Lower leg skin (tissue), 4 donors: ENCODE results near the gene OR10J4. TPM values are rescaled to one million over a fixed set of nuclear protein-coding genes. Genes with fewer than 3 reads are reported as not detected.

ENCODE experiments used
- DNase-seq, 2 donors: peaks; one replicate each; pipeline ENCODE4 v3.0.0-alpha.2; 2019; ENCODE audit warnings: low spot score in 2 of 2
- H3K4me3 ChIP-seq: fragments of 200-600 bp; sonication (generic); 2 replicates; pipeline ENCODE4 v1.5.1; 2017; ENCODE audit warnings: mild to moderate bottlenecking, low read depth; ENCODE audit not compliant: poor library complexity, severe bottlenecking
- POLR2A ChIP-seq, 2 donors: fragments of 450-650 bp; IDR thresholded peaks; one replicate each; pipeline ENCODE4 v1.6.1; 2016 to 2017; ENCODE audit warnings: antibody characterized with exemption in 2 of 2, mild to moderate bottlenecking in 1 of 2, moderate library complexity in 1 of 2
- WGBS, 2 donors: methylation state at CpG; one replicate each; pipeline ENCODE4 v1.1.5; 2018; 5-methylcytosine and 5-hydroxymethylcytosine counted together
- intact Hi-C: fragments of 100-400 bp; cut with DNase I; formaldehyde crosslinking; loops from one replicate; pipeline ENCODE4 v1.15.0; 2023; ENCODE audit warnings: low total_unique reads
- total RNA-seq, 4 donors: library from RNA; depleted of rRNA; stranded (reverse); fragments of >200 nt; gene quantifications; one replicate each; pipeline ENCODE4 v1.1.0, GENCODE V29; 2016
- TF ChIP-seq, protein P1 (sequence below), 3 donors: fragments of 450-650 bp; IDR thresholded peaks; one replicate each; pipeline ENCODE4 v1.5.1; 2016; ENCODE audit warnings: antibody characterized with exemption in 3 of 3, mild to moderate bottlenecking in 3 of 3, moderate library complexity in 2 of 3

OR10J4 gene
- total RNA-seq, 4 donors from 2014 or later: not detected

DNA sequence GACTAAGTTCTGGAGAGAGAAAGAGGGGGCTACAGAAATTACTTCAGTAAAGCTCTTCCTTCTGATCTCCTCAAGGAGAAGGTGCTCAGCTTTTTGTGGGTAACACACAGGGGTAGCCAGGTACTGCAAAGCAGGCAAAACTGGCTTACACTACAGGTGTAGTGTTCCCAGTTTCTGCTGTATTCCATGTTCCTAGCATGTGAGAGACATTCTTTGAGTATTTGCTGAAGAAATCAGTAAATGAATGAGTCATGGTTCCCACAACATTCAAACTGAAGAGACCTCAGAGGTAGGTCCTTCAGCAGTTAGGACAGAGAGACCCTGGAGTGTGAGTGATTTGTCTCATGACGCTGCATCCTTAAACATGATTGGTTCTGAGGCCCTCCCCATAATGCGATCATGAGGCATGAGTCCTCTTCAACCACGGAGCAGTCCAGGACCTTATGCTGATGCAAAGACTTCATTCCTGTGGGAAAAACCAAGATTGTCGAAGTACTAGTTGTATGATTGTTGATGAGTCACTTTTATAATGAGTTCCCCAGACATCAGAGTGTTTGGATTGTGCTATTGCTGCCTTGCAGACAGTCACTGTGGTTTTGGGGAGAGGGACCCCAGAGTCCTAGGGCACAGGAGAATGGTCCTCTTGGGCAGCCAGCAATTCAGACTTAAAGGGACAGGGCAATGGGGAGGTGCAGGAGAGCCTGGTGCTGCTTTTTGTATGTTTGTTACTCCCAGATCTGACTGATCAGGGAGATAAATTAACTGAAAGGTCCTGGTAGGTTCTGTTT, 2.7 kb upstream of the OR10J4 start:
- TF ChIP-seq, protein P1, sequence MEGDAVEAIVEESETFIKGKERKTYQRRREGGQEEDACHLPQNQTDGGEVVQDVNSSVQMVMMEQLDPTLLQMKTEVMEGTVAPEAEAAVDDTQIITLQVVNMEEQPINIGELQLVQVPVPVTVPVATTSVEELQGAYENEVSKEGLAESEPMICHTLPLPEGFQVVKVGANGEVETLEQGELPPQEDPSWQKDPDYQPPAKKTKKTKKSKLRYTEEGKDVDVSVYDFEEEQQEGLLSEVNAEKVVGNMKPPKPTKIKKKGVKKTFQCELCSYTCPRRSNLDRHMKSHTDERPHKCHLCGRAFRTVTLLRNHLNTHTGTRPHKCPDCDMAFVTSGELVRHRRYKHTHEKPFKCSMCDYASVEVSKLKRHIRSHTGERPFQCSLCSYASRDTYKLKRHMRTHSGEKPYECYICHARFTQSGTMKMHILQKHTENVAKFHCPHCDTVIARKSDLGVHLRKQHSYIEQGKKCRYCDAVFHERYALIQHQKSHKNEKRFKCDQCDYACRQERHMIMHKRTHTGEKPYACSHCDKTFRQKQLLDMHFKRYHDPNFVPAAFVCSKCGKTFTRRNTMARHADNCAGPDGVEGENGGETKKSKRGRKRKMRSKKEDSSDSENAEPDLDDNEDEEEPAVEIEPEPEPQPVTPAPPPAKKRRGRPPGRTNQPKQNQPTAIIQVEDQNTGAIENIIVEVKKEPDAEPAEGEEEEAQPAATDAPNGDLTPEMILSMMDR (IDR thresholded peaks at IDR 0.05): no peak
- TF ChIP-seq POLR2A (IDR thresholded peaks at IDR 0.05): no peak
- DNase-seq: no peak
- 80 to 93% methylated on average over 4 of the region's 4 CpGs for WGBS, 2 donors
- H3K4me3 ChIP-seq: no peak overlapping the region
- intact Hi-C loops: no loop called here

DNA sequence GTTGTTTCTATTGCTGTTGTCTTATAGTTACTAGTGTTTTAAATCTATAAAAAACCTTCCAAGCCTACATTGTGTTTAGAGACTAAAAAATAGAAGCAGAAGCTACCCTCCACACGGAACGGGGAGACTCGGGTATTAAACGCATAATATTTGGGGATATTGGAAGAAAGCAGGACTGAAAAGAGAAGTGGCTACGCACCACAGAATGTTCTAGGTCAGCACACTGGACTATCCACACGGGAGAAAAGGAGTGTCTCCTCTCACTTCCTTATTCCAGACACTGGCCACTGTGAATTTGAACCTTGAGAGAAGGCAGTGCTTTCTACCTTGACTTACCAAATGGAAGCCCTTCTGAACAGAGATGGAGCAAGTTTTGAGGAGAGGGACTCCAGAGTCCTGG, 1.0 kb upstream of the OR10J4 start:
- no peak for DNase-seq
- H3K4me3 ChIP-seq: no peak overlapping the region
- 76 to 81% methylated on average over 6 of the region's 6 CpGs for WGBS, 2 donors
- TF ChIP-seq POLR2A (IDR thresholded peaks at IDR 0.05): no peak
- TF ChIP-seq, protein P1 (IDR thresholded peaks at IDR 0.05): no peak
- intact Hi-C loops: no loop called here

DNA sequence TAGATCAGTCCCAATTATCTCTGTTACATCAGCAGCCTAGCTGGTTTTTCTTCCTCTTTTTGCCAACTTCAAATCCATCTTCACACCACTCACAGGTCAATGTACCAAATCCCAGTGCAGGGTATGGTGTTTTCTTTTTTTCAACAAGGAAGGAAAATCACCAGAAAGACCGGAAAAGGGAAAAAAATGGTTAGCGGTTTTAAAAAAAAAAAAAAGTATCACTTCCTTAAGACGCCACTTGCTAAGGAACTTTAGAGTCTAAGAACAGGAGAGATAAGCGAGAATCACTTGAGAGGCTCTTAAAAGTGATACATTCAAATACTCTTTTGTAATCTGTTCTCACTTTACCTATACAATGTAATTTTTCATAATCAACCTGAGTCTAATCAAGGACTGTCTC, 4.5 kb downstream of the OR10J4 start:
- no peak for DNase-seq
- no peak overlapping the region for H3K4me3 ChIP-seq
- TF ChIP-seq, protein P1 (IDR thresholded peaks at IDR 0.05): no peak
- TF ChIP-seq POLR2A (IDR thresholded peaks at IDR 0.05): no peak
- intact Hi-C loops: no loop called here
- WGBS, 2 donors: 48 to 77% methylated on average over 4 of the region's 4 CpGs

DNA sequence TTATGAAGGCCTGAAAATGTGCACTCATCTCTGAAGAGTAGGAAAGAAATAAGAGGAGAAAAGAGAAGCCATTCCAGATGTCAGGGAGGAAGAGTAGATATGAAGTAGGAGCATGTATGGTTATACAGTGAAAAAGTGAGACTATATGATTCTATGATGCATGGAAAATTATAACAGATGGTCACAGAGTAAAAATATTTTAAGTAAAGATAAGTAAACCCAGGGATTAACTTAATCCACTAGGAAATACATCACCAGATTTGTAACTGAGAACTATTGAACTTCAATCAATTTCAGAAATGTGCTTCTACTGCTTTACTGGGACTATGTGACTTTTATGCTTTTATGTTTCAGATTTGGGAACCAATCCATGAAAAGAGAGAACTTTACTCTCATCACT, 7.4 kb downstream of the OR10J4 start, which contains the start of gene OR10J1:
Gene OR10J1 (plus strand): TSS at position 301 of the 400 bp plus-strand sequence. CDS start 70 bp downstream, at position 371.
- intact Hi-C loops: no loop called here

DNA sequence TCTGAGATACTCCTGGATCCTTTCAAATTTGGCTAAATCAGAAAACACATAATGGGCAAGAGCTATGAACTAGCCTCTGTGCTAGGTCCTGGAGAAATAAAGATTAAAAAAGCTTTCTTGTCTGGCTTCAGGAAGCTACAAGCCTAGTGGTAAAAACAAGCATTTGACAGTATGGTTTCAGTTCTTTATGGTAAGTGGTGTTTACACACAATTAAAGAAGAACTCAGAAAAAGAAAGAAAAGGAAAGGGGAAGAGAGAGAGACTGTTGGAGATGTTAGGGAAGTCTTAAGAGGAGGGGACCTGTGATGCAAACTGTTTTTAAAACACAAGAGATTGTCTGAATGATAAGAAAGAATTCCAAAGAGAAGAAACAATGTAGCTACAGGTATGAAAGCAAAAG, 9.4 kb downstream of the OR10J4 start:
- TF ChIP-seq, protein P1 (IDR thresholded peaks at IDR 0.05): no peak
- no peak for TF ChIP-seq POLR2A (IDR thresholded peaks at IDR 0.05)
- H3K4me3 ChIP-seq: no peak overlapping the region
- DNase-seq: no peak
- intact Hi-C loops: no loop called here

More for the DNA sequence above, 7.4 kb downstream of the OR10J4 start, which contains the start of gene OR10J1:
- no peak for TF ChIP-seq POLR2A (IDR thresholded peaks at IDR 0.05)
- TF ChIP-seq, protein P1 (IDR thresholded peaks at IDR 0.05): no peak
- no peak within 1 kb of the TSS for H3K4me3 ChIP-seq
- no peak for DNase-seq

DNA sequence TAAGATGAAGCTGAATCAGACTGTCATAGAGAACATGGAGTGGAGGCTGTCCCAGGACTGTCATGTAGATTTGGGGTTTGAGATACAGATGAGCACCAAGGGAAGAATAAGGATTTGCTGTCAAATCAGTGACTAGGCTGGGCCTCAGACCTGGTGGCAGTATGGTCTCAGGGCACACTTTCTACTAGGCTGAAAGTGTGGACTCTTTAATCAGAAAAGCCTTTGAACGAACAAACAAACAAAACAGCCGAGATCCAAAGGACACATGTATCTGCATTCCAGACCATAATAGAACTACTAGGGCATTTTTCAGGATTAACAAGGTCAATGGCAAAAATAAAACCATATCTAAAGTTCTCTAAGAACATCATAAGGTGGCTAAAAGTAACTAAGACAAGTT, 10.4 kb downstream of the OR10J4 start:
- intact Hi-C loops: no loop called here
- WGBS, 2 donors: 44 to 74% methylated on average over 2 of the region's 2 CpGs

More for the DNA sequence above, 10.4 kb downstream of the OR10J4 start:
- no peak overlapping the region for H3K4me3 ChIP-seq
- TF ChIP-seq POLR2A (IDR thresholded peaks at IDR 0.05): no peak
- TF ChIP-seq, protein P1 (IDR thresholded peaks at IDR 0.05): no peak
- no peak for DNase-seq
